K562 (cell line): ENCODE data around the gene SRF. TPM values are rescaled to one million over a fixed set of nuclear protein-coding genes. Genes with fewer than 3 reads are reported as not detected.

Experiments used
- BDP1 ChIP-seq: IDR thresholded peaks from 3 replicates; pipeline ENCODE4 v1.6.1; 2011; ENCODE audit not compliant: insufficient read length, insufficient read depth
- BRD9 ChIP-seq: fragments of 450-650 bp; IDR thresholded peaks from 2 replicates; pipeline ENCODE4 v1.6.1; 2018; ENCODE audit warnings: low read depth; ENCODE audit not compliant: partially characterized antibody
- HMBOX1 ChIP-seq: sonication (generic); IDR thresholded peaks from 2 replicates; pipeline ENCODE4 v1.6.1; 2016
- MAFK ChIP-seq: IDR thresholded peaks from 2 replicates; pipeline ENCODE4 v1.6.1; 2011; ENCODE audit warnings: low read length, improper control_type of control experiment
- MCM7 ChIP-seq, 2 experiments: fragments of 450-650 bp; IDR thresholded peaks; 2 replicates each; pipeline ENCODE4 v1.6.1; 2016 to 2018
- MGA ChIP-seq: fragments of 450-650 bp; IDR thresholded peaks from 2 replicates; pipeline ENCODE4 v1.6.1; 2016; ENCODE audit warnings: mild to moderate bottlenecking, moderate library complexity
- NFYB ChIP-seq: IDR thresholded peaks from 2 replicates; pipeline ENCODE4 v1.6.1; 2011; ENCODE audit warnings: mild to moderate bottlenecking, moderate library complexity; ENCODE audit not compliant: insufficient read length; ENCODE audit errors: extremely low read depth
- RBM25 ChIP-seq: fragments of 200-400 bp; formaldehyde crosslinking; IDR thresholded peaks from 2 replicates; pipeline ENCODE4 v1.6.1; 2018; ENCODE audit warnings: low read length, low read depth, moderate library complexity; ENCODE audit not compliant: severe bottlenecking
- ZNF146 ChIP-seq: IDR thresholded peaks from one replicate; pipeline ENCODE4 v1.6.1; 2018; ENCODE audit warnings: missing compliant biosample characterization; ENCODE audit not compliant: unreplicated experiment
- ZNF41 ChIP-seq: fragments of 250-450 bp; sonication (Bioruptor Pico); conservative IDR thresholded peaks from 2 replicates; pipeline ENCODE4 v1.4.0; 2020; ENCODE audit warnings: mild to moderate bottlenecking
- ZNF551 ChIP-seq: fragments of 250-450 bp; sonication (Bioruptor Pico); IDR thresholded peaks from 2 replicates; pipeline ENCODE4 v1.5.0; 2021; ENCODE audit warnings: mild to moderate bottlenecking, moderate library complexity
- polyA plus RNA-seq, 8 experiments: library from polyadenylated mRNA; depleted of rRNA in 4 of 8; stranded (reverse) in 5 of 8; unstranded in 3 of 8; fragments of >200 nt; fragmentation: Nextera tagmentation in 2 of 8; fragmentation: Illumina TruSeq in 1 of 8; extraction: Ambion mirVana in 2 of 8; extraction: Trizol in 1 of 8; gene quantifications; 2 replicates each; pipeline versions ENCODE4 v1.2.1 to v1.2.3, GENCODE V29; 2011 to 2014; ENCODE audit warnings: inconsistent platforms in 1 of 8, missing spikeins in 1 of 8
- total RNA-seq, 7 experiments: library from RNA; depleted of rRNA in 6 of 7; stranded (reverse); fragments of >200 nt in 6 of 7; fragmentation: Illumina TruSeq in 2 of 7; extraction: Trizol in 2 of 7; gene quantifications; 2 replicates each; pipeline versions ENCODE4 v1.2.1 to v1.2.3, GENCODE V29; 2011 to 2021; ENCODE audit warnings: low replicate concordance in 1 of 7
- TF ChIP-seq, protein P1 (sequence below): fragments of 250-450 bp; sonication (Bioruptor Pico); IDR thresholded peaks from 2 replicates; pipeline ENCODE4 v1.5.0; 2021

The SRF gene
- total and polyA plus RNA-seq, 9 of the 15 experiments (the other 6 are each of a cell fraction or from before 2014, with no cell fraction given): 2.5 to 37.0 (median 24.6) TPM

DNA sequence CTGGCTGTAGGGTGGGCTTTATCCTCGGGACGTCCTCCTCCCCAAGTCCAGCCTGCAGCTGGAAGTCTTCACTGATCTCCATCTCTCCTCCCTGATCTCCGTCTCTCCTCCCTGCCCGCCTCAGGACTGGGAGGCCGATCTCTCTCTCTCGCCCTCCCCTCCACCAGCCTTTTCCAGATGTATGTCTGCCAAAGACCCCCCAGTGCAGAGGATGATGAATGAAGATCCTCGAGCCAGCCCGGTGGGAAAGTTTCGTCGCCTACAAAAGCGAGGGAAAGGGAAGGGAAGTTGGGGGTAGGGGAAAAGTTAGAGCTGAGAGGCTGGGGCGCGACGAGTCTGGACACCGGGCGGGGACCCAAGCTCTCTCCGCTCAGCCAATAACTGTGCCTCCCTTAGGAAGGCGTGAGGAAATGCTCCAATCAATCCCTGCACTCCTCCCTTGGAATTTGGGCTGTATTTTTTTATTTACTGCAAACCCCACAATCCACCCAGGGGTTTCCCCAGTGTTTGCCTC, 595 bp upstream of the SRF start (continued):
- TF ChIP-seq MGA (no peak; the same call in 1 of the 2 replicates), BRD9 (peak; percentile 45), ZNF551 (CRISPR knock-in tag) (no peak), ZNF41 (CRISPR knock-in tag) (no peak), MAFK (no peak), HMBOX1 (no peak), MCM7 (IDR thresholded peaks at IDR 0.05) (no peak), ZNF146 (CRISPR knock-in tag) (no peak), NFYB (peak; percentile 68), BDP1 (no peak), RBM25 (no peak)
- TF ChIP-seq, protein P1, sequence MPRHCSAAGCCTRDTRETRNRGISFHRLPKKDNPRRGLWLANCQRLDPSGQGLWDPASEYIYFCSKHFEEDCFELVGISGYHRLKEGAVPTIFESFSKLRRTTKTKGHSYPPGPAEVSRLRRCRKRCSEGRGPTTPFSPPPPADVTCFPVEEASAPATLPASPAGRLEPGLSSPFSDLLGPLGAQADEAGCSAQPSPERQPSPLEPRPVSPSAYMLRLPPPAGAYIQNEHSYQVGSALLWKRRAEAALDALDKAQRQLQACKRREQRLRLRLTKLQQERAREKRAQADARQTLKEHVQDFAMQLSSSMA (CRISPR knock-in tag): no peak
